Germinal center (tissue), 1 donor: ENCODE results near the gene PYGM.

Source experiments
- DNase-seq: peaks from one replicate; pipeline ENCODE4 v3.0.0; 2012; ENCODE audit warnings: mixed read lengths, low spot score

Gene PYGM

DNA sequence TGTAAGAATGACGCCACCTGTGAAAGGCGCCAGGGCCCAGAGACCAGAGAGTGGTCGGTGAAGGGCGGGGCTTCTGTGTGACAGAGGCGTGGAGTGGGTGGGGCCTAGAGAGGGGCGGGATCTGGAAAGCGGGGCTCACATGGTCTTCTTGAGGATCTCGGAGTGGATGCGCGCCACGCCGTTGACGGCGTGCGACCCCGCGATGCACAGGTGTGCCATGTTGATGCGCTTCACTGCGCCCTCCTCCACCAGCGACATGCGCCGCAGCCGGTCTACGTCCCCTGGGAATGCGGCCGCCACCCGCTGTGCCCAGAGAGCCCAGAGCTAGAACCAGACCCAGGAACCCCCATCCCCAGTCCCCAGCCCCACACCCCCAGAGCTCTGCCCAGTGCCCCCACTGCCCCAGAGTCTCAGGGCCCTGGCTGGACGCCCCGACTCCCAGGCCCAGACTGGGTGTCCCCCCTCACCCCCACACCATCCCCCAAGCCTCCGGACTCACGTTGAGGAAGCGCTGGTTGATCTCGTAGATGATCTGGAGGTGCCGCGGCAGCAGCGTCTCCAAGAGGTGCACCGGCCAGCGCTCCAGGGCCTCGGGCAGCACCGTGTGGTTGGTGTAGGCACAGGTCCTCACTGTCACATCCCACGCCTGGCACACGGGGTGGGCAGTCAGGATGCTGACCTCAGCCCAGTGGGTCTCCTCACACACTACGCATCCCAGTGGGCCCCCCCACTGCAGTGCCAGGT is 6.2 kb downstream of the PYGM start:
- no peak for DNase-seq

DNA sequence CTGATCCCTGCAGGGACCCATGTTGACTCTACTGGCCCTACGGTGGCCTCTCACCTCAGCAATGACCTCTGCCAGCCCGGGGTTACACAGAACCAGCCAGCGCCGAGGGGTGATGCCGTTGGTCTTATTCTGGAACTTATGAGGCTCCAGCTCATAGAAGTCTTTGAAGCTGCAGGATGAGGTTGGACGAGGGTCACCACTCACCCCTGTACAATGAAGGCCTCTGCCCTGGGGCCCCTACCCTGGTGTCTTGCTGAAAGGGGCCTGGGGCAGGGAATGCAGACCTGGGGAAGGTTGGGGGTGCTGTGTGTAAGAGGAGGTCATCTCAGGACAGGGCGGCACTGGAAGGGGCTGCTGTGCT is 6.8 kb downstream of the PYGM start:
- DNase-seq: no peak

DNA sequence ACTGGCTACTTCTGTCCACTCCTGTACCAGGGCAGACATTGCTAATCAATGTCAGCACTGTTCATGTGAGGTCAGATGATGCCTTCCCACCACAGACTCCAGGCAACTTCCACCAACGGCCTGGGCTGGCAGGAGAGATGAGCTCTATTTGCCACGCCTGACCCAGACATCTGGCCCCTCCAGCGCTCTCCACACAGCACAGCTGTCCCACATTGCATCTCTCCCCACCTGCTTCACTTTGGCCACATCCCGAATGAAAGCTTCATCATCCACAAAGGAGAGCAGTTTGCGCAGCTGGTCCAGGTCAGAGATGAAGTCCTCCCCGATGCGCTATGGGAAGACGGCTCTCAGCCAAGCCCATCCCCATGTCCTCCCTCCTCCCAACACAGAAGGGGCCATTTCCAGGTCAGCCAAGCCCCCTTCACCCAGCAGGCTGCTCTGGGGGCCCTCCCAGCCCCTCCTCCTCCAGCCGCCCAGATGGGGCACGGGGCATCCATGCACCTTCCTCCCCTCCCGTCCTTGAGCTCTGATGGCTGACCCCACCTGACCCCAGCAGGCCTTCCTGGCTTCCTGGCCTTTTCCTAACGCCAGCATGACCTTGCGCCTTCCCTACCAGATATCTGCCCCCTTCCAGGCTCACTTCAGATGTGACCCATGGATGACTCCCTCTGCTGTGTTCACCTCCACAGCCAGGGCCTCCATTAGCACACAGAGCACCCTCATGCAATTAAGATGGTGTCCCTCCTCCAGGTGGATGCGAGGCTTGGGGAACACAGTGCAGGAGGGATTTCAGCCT is 7.4 kb downstream of the PYGM start:
- DNase-seq: no peak

GRCh38 chr11:64751580-64751979 is 8.2 kb downstream of the PYGM start:
- DNase-seq: no peak

GRCh38 chr11:64751136-64751535 is 8.6 kb downstream of the PYGM start:
- DNase-seq: no peak

DNA sequence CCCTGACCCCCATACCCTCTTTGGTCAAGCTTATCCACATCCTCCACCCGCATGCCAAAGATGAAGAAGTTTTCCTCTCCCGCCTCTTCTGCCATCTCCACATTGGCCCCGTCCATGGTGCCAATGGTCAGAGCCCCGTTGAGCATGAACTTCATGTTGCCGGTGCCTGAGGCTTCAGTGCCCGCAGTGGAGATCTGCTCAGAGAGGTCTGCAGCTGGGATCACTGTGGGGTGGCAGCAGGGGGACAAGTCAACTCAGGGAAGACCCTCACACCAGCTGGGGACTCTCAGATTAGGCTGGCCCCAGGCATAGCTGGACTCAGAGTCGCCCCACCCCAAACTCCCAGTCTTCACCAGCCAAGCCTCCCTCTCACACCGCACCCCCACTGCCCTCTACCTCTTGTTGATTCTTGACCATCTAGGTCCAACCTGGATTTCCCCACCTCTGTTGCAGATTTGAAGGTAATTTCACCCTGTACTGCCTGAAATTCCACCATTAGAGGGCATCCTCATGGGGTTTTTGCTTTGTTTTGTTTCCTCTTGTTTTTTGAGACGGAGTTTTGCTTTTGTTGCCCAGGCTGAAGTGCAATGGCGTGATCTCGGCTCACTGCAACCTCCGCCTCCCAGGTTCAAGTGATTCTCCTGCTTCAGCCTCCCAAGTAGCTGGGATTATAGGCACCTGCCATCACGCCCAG is 9.3 kb downstream of the PYGM start:
- DNase-seq: no peak

DNA sequence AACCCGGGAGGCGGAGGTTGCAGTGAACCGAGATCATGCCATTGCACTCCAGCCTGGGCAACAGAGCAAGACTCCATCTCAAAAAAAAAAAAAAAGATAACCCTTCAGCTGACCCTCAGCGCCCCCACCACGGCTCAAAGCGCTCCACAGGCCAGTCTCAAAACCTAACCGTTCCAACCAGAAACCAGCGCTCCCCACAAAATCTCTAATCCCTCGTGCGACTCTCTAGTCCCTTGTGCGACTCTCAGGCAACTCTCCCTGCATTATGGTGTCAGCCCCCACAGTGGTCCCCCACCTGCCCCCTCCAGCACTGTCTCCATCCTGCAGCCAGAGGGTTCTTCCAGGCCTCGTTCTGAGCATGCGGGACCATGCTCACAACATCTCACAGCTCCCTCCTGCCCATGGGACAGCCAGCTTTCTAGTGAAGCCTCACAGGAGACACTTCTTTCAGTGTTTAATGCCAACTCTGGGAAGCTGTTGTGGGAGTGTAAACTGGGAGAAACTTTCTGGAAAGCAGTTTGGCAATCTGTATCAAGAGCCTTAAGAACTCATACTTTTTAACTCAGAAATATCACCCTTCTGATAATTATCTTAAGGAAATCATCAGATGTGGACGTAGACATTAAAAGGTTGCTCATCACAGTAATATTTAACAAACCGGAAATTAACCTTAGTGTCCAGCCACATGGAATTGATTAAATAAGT is 11.7 kb downstream of the PYGM start:
- no peak for DNase-seq

DNA sequence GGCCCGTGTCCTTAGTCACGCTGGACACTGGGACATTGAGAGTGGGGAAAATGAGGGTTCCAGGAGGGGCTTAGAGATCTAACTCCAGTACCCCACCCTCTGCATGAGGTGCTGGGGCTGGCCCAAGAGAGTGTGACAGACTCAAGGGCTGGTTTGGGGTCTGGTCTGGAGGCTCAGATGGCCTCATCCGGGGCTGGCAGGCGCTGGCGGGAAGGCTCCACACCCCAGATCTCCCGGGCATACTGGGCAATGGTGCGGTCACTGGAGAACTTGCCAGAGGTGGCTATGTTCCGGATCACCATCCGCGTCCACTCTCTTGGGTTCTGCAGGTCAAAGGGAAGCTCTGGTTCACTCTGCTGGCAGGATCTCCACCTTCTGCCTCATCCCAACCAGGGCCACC is 13.3 kb downstream of the PYGM start:
- no peak for DNase-seq

- peak; percentile 89 for DNase-seq
Measured at GRCh38 chr11:64745521-64746328, 14.0 kb downstream of the PYGM start.

- peak; percentile 92 for DNase-seq
Measured at GRCh38 chr11:64745189-64745520, 14.6 kb downstream of the PYGM start.

GRCh38 chr11:64744544-64745188 is 15.1 kb downstream of the PYGM start:
- peak; percentile 77 for DNase-seq

DNA sequence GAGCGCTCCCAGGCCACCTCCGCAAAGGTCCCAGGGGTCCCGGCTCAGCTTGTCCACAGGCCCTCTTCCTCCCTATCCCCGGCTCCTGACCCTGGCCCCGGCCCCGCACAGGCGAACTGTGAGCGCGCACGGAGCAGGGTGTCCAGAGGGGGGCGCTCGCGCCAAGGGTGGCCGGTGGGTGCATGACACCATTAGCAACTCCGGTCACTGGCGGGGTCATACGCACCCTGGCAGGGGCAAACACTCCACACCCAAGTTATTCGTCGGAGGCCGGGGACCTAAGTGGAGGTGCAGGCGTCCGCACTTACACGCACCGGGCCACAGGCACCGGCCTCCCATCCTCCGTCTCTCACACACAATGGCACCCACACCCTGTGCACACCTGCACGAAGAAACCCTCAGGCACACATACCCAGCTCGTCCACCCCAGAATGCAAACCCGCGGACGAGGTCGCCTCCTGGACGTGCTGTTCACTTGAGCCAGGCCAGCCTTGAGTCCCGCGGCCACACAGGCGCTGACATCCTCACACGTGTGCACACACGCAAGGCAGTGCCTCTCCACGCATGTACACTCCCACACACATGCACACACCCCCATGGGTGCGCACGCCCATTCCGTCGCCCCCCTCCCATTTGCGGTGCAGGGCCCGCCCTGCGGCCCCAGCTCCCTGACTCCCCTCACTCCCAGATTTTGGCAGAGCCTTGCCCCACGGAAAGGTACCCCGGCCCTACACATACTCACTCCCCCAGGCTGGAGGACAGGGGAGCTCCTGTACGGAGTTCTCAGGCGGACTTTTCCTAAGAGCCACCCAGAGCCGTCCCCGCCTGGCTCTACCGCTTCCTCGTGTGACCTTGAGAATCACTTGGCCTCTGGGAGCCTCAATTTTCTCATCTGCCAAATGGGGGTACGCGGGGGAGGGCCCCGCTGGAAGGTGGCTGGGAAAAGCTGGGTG is 15.9 kb downstream of the PYGM start, which contains the start of gene RASGRP2:
TSS of gene RASGRP2 (minus strand) at position 552 of the 953 bp plus-strand sequence. CDS start 1,276 bp downstream, outside the sequence.
- peak; percentile 67 for DNase-seq

- DNase-seq: peak; percentile 89
Measured at GRCh38 chr11:64742889-64743590, 16.7 kb downstream of the PYGM start.

DNA sequence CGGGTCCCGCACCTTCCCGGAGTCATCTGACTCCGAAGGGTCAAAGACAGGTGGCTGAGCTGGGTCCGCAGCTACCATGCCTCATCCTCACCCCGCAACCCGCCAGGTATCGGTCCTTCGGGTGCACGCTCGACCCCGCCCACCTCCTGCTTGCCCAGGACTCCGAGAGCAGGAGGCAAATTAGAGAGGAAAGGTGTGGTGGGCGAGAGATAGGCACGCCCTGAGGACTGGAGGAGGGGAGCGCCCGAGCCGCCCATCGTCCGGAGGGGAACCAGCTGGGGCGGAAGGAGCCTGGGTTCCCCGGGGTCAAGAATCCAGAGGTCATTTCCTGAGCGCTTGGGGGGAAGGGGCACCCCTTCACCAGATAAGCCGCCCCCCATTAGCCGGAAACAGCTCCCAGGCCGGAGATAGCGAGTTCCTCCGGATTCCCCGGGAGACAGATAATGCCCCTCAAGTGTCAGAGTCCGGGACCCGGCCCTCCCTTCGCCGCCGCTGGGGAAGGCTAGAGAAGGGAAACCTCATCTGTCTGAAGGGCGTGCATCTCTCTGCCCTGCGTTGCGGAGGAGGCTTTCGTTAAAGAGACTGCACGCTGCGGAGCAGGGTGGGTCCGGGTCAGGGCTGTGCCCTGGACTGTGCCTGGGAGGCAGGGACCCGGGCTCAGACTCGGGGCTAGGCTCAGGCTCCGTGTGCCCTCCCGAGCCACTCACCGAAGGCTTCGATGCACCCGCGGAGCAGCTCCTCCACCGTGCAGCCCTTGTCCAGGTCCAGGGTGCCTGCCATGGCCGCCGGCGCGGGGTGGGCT is 17.5 kb downstream of the PYGM start:
- peak; percentile 47 for DNase-seq

DNA sequence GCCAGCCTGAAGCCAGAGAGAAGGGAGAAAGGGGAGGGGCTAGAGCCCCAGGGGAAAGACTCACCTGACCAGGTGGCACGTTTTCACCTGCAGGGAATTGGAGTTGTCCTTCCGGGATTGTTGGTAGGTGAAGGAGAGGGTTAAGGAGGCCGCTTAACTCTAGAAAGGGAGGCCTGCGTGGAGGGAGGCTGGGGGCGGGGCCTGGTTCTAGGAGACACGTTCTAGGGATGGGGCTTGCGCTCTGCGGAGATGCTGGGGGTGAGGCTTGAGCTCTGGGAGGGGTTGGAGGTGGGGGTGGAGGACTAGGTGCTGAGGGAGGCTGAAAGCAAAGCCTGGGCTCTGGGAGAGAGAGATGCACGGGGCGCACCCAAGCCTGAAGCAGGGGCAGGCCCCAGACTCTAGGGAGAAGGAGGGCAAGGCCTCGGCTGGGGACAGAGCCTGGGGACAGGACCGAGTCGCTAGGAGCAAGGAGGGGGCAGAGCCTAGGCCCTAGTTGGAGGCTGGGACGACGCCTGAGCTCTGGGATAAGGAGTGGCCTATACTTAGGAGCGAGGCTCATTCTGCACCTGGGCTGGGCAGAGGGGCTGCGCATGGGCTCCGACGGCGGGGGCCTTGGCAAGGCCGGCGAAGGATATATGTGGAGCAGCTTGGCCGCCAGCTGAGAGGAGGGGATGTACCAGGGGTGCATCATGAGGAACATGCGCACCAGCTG is 18.2 kb downstream of the PYGM start:
- no peak for DNase-seq

DNA sequence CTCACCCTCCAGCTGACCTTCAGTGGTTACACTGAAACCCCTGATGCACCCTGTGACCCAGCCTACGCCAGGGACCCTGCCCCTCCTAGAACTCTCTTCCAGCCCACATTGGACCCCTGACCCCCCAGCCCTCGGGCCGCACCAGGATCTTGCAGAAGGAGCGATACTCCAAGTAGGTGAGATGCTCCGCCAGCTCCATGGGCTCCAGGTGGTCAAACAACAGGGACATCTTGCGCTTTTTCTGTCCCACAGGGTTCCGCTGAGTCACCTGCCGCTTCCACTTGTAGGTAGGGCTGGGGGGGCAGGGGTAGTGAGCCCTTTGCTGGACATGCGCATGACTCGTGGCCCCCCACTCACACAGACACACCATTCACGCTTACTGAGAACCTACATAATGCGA is 19.9 kb downstream of the PYGM start:
- DNase-seq: no peak

DNA sequence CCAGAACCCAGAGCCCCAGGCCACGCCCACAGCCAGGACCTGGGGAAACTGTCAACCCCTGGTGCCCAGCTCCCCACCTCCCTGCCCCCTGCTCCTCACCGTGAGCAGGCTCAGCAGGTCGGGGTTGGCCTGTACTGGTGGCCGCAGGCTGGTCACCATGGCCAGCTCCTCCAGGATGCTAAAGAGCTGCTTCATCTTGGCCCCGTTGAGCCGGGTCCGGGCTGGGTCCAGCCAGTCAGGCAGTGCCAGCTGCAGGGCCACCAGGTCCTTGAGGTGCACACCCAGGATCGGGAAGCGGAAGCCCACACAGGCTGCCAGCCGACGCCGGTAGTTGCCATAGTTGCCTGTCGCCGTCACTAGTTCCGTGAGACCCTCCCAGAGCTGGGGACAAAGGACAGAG is 23.1 kb downstream of the PYGM start:
- DNase-seq: no peak
